Measurements from ENCODE around the gene OXSM.

Gene OXSM

GRCh38 chr3:25804676-25805075 is 14.8 kb downstream of the OXSM start:
- DNase-seq (ENCODE audit: low spot score), result no peak

GRCh38 chr3:25812644-25813043 is 22.8 kb downstream of the OXSM start:
- no peak for DNase-seq (ENCODE audit: low spot score)

GRCh38 chr3:25817107-25817506 is 27.2 kb downstream of the OXSM start:
- DNase-seq (ENCODE audit: low spot score), result no peak

GRCh38 chr3:25817638-25818037 is 27.7 kb downstream of the OXSM start:
- DNase-seq (ENCODE audit: low spot score), result no peak

GRCh38 chr3:25818335-25818734 is 28.4 kb downstream of the OXSM start:
- DNase-seq (ENCODE audit: low spot score), result no peak

- no peak for DNase-seq (ENCODE audit: low spot score)
Observed at GRCh38 chr3:25820366-25820765, 30.5 kb downstream of the OXSM start.

- DNase-seq (ENCODE audit: low spot score), result no peak
Observed at GRCh38 chr3:25820816-25821486, 31.1 kb downstream of the OXSM start.

- DNase-seq (ENCODE audit: low spot score), result no peak
Observed at GRCh38 chr3:25821746-25822573, 32.1 kb downstream of the OXSM start.

- DNase-seq (ENCODE audit: low spot score), result no peak
Observed at GRCh38 chr3:25823314-25823713, 33.4 kb downstream of the OXSM start.

GRCh38 chr3:25826510-25826909 is 36.6 kb downstream of the OXSM start:
- DNase-seq (ENCODE audit: low spot score), result no peak

- DNase-seq (ENCODE audit: low spot score), result no peak
Observed at GRCh38 chr3:25830373-25831280, 40.7 kb downstream of the OXSM start.

GRCh38 chr3:25831578-25831977 is 41.7 kb downstream of the OXSM start:
- DNase-seq (ENCODE audit: low spot score), result no peak

GRCh38 chr3:25834346-25834745 is 44.5 kb downstream of the OXSM start:
- DNase-seq (ENCODE audit: low spot score), result no peak

GRCh38 chr3:25836579-25836978 is 46.7 kb downstream of the OXSM start:
- DNase-seq (ENCODE audit: low spot score), result no peak

- DNase-seq (ENCODE audit: low spot score), result no peak
Observed at GRCh38 chr3:25837038-25837437, 47.1 kb downstream of the OXSM start.

- no peak for DNase-seq (ENCODE audit: low spot score)
Observed at GRCh38 chr3:25840099-25840498, 50.2 kb downstream of the OXSM start.

- DNase-seq (ENCODE audit: low spot score), result no peak
Observed at GRCh38 chr3:25843332-25843731, 53.4 kb downstream of the OXSM start.
